ENCODE data around the gene ZBTB7B.

ZBTB7B gene

GRCh38 chr1:155034318-155035208 lies 32.0 kb downstream of the ZBTB7B start:
- no peak for DNase-seq (ENCODE audit: extremely low read depth in 1 of 2, low read depth in 1 of 2)

- DNase-seq (ENCODE audit: extremely low read depth in 1 of 2, low read depth in 1 of 2): no peak
These were observed 33.3 kb downstream of the ZBTB7B start for GRCh38 chr1:155035936-155036335.

GRCh38 chr1:155037043-155037442 lies 34.4 kb downstream of the ZBTB7B start:
- no peak for DNase-seq (ENCODE audit: extremely low read depth in 1 of 2, low read depth in 1 of 2)

GRCh38 chr1:155037851-155038441 lies 35.3 kb downstream of the ZBTB7B start:
- DNase-seq (ENCODE audit: extremely low read depth in 1 of 2, low read depth in 1 of 2): no peak

GRCh38 chr1:155038602-155039307 lies 36.2 kb downstream of the ZBTB7B start:
- no peak for DNase-seq (ENCODE audit: extremely low read depth in 1 of 2, low read depth in 1 of 2)

- DNase-seq (ENCODE audit: extremely low read depth in 1 of 2, low read depth in 1 of 2): no peak
These were observed 36.7 kb downstream of the ZBTB7B start for GRCh38 chr1:155039308-155039669.

GRCh38 chr1:155040358-155041093 lies 37.9 kb downstream of the ZBTB7B start:
- DNase-seq (ENCODE audit: extremely low read depth in 1 of 2, low read depth in 1 of 2): no peak

- DNase-seq (ENCODE audit: extremely low read depth in 1 of 2, low read depth in 1 of 2): no peak
These were observed 40.2 kb downstream of the ZBTB7B start for GRCh38 chr1:155042789-155043188.

GRCh38 chr1:155043301-155043702 lies 40.7 kb downstream of the ZBTB7B start:
- DNase-seq (ENCODE audit: extremely low read depth in 1 of 2, low read depth in 1 of 2): no peak

- no peak for DNase-seq (ENCODE audit: extremely low read depth in 1 of 2, low read depth in 1 of 2)
These were observed 41.2 kb downstream of the ZBTB7B start for GRCh38 chr1:155043793-155044192.

GRCh38 chr1:155044365-155044764 lies 41.8 kb downstream of the ZBTB7B start:
- DNase-seq (ENCODE audit: extremely low read depth in 1 of 2, low read depth in 1 of 2): no peak

GRCh38 chr1:155044812-155045657 lies 42.4 kb downstream of the ZBTB7B start:
- no peak for DNase-seq (ENCODE audit: extremely low read depth in 1 of 2, low read depth in 1 of 2)

- DNase-seq (ENCODE audit: extremely low read depth in 1 of 2, low read depth in 1 of 2): no peak
These were observed 46.1 kb downstream of the ZBTB7B start for GRCh38 chr1:155048449-155049334.

- DNase-seq (ENCODE audit: extremely low read depth in 1 of 2, low read depth in 1 of 2): no peak
These were observed 47.3 kb downstream of the ZBTB7B start for GRCh38 chr1:155049651-155050559.

- peak; percentile 58 to 72 for DNase-seq (ENCODE audit: extremely low read depth in 1 of 2, low read depth in 1 of 2)
These were observed 48.1 kb downstream of the ZBTB7B start, which contains the start of gene ADAM15 for GRCh38 chr1:155050560-155051341. Gene ADAM15, plus strand, starts transcription at chr1:155051316. Its CDS starts 71 bp downstream, at chr1:155051387.

- no peak for DNase-seq (ENCODE audit: extremely low read depth in 1 of 2, low read depth in 1 of 2)
These were observed 48.8 kb downstream of the ZBTB7B start for GRCh38 chr1:155051342-155051776.

- no peak for DNase-seq (ENCODE audit: extremely low read depth in 1 of 2, low read depth in 1 of 2)
These were observed 49.3 kb downstream of the ZBTB7B start for GRCh38 chr1:155051777-155052398.
